ENCODE results near the gene DRC7.
"Not testable (repeated sequence)": the region's sequence is repeated elsewhere in the genome, so short reads cannot be mapped to it uniquely, and the experiment has no call there.

The DRC7 gene

GRCh38 chr16:57766714-57767348, 72.2 kb downstream of the DRC7 start:
- no peak for DNase-seq

GRCh38 chr16:57769541-57770145, 75.0 kb downstream of the DRC7 start:
- DNase-seq: no peak

- DNase-seq: no peak
Observed at GRCh38 chr16:57770361-57770760, 75.8 kb downstream of the DRC7 start.

- no peak for DNase-seq
Observed at GRCh38 chr16:57771141-57771785, 76.7 kb downstream of the DRC7 start.

- no peak for DNase-seq
Observed at GRCh38 chr16:57773019-57773418, 78.4 kb downstream of the DRC7 start.

GRCh38 chr16:57773655-57774295, 79.2 kb downstream of the DRC7 start:
- DNase-seq: no peak

- DNase-seq: no peak
Observed at GRCh38 chr16:57774705-57775285, 80.2 kb downstream of the DRC7 start.

GRCh38 chr16:57775661-57776469, 81.3 kb downstream of the DRC7 start:
- DNase-seq: no peak

GRCh38 chr16:57778658-57779057, 84.1 kb downstream of the DRC7 start:
- no peak for DNase-seq

- not testable (repeated sequence) for DNase-seq
Observed at GRCh38 chr16:57779836-57780235, 85.2 kb downstream of the DRC7 start.

GRCh38 chr16:57781349-57781740, 86.7 kb downstream of the DRC7 start:
- no peak for DNase-seq
